Tongue (tissue), 2 donors: Measurements from ENCODE around the gene INPP5F. TPM values are rescaled to one million over a fixed set of nuclear protein-coding genes. Genes with fewer than 3 reads are reported as not detected.
A peak's percentile ranks its signal among the peaks of the same experiment; 100 is the strongest.
"Not testable (repeated sequence)": the region's sequence is repeated elsewhere in the genome, so short reads cannot be mapped to it uniquely, and the experiment has no call there.

Experiments used
- DNase-seq: peaks from one replicate; pipeline ENCODE4 v3.0.0-alpha.2; 2015
- total RNA-seq: library from RNA; depleted of rRNA; stranded (reverse); fragments of >200 nt; gene quantifications from one replicate; pipeline ENCODE4 v1.2.3, GENCODE V29; 2014

Gene INPP5F
- total RNA-seq, 1 donor from 2014 or later = 24.6 TPM

DNA sequence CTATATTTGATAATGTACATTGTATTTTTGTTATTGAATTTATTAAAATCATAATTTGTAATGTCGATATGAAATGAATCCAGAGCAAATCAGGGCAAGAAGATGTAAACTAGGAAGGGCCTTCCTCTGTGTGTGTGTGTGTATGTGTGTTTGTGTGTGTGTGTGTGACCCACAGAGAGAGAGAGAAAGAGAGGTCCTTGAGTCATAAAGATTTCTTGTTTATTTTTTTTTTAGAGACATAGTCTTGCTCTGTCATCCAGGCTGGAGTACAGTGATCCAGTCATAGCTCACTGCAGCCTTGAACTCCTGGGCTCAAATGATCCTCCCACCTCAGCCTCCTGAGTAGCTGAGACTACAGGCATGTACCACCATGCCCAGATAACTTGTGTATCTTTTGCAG lies 50.7 kb downstream of the INPP5F start:
- no peak for DNase-seq

DNA sequence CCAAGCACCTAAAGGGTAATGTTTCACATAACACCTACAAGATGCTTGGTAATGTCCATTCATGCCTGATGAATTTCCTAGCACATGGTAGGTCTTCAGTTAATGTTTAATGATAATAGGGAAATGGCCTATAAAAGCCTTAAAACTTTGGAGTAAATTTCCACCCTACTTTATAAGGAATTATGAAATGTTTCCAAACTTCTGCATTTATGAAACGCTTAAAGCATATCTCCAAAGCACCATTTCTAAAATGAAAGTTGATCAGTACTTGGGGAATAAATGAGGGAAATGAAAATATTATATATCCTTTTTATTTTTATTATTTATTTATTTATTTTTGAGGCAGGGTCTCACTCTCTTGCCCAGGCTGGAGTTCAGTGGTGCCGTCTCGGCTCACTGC lies 51.8 kb downstream of the INPP5F start:
- DNase-seq = no peak

DNA sequence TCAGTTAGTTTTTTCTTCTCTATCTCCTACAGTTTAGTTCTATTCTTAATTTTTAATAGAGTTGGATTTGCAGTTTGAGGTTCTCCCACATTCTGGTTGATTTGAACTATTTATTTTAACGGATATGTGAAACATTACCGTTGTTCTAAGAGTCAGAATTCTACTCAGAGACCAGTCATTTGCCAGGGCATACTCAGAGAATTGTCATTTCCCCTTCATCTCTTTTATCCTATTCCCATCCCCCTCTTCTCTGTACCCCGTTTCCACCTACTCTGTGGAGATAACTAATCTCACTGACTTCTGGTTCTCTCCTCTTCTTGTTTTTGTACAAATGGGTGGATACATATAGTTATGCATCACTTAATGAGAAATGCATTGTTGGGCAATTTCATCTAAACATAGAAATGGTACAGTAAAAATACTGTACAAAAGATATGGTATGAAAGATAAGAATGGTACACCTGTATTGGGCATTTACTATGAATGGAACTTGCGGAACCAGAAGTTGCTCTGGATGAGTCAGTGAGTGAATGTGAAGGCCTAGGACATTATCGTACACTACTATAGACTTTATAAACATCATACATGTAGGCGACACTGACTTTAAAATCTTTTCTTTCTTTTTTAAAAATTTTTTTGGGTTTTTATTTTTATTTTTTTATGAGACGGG lies 53.1 kb downstream of the INPP5F start:
- no peak for DNase-seq

DNA sequence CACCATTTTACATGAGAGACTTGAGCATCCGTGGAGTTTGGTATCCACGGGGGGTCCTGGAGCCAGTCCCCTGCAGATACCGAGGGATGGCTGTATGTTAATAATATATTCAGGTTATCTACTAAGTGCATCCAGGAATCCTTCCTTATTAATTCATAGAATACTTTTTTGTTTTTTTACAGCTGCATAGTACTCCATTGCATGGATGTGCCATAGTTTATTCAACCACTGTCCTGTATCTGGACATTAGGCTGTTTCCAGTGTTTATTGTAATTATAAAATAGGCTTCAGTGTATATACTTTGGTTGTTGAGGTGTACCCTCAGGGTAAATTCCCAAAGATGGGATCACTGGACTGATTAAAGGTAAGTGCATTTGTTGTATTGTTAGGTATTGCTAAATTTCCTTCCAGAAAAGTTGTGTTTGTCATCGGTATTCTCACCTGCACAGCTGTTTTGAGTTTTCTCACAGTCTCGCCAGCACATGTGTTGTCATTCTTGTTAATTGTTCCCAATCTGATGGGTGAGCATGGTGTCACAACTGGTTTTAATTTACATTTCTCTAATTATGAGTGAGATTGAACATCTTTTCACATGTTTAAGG lies 55.1 kb downstream of the INPP5F start:
- DNase-seq = no peak

DNA sequence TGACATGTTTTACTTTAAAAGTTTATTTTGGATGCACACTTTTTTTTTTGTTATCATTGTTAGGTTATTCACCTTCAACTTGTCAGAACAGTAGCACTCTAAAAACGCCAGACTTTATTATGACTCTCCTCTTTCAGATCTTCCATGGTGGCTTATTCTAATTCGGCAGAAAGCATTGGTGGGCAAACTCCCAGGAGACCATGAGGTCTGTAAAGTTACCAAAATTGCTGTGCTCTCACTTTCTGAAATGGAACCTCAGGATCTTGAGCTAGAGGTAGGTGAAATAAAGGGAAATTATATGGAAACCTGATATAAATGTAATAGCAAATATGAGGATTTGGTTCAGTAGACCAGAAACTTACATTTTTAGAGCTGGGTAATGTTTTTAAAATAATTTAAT lies 55.6 kb downstream of the INPP5F start:
- no peak for DNase-seq

DNA sequence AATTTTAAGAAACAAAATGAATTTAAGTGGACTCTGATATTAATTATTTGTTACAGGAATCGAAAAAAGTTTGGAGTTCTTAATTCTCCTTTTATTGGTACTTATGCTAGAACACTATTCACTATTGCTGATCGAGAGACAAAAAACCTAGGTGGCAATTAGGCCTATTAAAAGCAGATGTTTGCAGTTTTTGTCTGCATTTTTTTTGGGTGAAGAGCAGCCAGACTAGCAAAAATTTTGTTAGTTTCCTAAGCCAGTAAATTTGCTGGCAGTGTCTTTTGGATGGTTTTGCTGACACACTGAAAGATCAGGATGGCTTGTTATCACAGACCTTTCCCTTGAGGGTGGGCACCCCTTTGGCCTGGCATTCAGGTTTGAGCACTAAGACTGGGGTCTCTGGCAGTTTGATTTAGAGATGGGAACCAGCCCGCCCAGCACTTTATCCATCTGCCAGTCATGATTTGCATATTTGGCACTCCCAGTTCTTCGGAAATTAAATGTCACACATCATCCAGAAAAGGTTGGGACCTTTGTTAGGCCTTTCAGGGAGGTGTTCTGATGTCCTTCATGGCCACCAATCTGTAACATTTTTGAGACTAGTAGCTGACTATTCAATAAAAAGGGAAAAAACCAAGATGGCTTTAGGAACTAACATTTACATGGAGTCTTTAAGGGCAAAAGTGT lies 57.3 kb downstream of the INPP5F start:
- DNase-seq = no peak

DNA sequence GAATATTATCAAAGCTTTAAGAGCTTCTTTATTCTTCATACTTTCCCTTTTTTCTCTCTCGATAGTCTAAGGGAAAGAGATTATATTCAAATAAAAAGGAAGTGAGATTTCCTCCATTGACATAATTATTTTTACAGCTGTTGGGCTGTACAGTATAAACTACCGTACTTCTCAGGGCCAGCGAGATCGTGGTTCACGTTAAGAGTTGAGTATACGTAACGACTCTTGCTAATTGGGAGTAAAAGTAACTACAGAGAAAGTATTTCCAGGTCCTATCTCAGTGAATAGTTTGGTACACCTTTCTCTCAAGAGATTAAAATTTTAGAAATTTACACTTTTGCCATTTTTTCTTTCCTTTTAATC lies 57.8 kb downstream of the INPP5F start:
- no peak for DNase-seq

DNA sequence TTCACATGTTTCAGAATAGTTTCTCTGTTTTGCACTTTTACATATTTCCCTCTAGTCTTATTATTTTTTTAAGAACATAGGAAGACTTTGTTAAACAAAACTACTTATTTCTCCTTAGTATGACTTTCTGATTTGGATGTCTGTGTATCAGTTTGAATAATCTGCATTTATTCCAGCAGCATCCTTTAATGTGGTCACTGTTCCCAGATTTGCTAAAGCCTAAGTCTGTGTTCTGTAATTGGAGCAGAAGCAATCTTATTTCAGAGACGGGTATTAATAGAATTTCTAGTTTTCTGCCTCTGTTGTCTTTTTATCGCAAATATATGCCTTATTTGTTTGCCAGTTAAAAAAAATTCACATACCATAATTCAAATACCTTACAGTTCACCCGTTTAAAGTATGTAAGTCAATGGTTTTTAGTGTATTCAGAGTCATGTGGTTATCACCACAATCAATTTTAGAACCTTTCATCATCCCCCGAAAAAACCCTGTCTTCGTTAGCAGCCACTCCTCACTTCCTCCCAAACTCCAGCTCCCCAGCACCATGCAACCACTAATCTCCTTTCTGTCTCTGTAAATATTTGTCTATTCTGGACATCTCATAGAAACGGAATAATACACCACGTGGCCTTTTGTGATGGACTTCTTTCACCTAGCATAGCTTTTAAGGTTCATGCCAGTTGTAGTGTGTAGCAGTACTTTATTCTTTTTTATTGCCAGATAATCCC lies 58.7 kb downstream of the INPP5F start:
- DNase-seq = no peak

DNA sequence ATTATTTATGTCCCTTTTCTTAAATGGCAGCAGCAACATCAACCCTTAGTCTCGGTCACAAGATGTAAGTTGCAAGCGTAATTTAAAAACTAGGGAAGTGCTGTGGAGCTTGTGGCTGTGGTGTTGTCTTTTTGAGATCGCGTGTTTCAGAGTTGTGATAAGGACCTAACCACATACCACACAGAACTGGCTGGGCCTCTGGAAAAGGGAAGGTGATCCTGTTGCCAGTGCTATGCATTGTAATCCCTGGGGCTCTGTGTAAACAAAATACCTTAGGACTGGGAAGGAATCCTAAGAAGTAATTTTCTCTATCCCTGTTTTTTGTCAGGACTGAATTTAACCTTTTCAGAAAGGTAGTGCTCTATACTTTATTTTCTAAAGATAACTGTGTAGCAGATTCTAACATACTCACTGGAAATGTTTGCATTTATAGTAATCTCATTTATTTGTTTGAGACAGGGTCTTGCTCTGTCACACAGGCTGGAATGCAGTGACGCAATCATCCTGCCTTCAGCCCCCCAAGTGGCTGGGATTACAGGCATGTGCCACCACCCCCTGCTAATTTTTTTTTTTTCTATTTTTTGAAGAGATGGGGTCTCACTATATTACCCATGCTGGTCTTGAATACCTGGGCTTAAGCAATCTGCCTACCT lies 60.4 kb downstream of the INPP5F start:
- peak; percentile 25 for DNase-seq

DNA sequence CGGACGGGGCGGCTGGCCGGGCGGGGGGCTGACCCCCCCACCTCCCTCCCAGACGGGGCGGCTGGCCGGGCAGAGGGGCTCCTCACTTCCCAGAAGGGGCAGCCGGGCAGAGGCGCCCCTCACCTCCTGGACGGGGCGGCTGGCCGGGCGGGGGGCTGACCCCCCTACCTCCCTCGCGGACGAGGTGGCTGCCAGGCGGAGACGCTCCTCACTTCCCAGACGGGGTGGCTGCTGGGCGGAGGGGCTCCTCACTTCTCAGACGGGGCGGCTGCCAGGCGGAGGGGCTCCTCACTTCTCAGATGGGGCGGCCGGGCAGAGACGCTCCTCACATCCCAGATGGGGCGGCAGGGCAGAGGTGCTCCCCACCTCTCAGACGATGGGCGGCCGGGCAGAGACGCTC lies 69.3 kb downstream of the INPP5F start:
- not testable (repeated sequence) for DNase-seq

DNA sequence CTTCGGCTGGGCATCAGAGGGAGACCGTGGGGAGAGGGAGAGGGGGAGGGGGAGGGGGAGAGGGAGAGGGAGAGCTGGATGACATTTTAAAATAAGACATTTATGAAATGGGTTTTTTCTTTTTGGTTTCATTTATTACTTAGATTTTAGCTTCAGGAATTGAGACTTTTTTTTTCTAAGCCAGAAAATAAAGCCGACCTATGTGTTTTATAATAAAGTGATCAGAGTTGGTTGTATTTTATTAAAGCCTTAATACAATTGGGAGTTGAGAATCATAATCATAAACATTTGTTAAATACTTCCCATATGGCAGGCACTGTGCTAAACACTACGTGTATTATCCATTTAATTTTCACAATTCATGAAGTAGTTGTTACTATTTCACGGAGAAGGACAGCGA lies 70.2 kb downstream of the INPP5F start:
- DNase-seq = no peak

DNA sequence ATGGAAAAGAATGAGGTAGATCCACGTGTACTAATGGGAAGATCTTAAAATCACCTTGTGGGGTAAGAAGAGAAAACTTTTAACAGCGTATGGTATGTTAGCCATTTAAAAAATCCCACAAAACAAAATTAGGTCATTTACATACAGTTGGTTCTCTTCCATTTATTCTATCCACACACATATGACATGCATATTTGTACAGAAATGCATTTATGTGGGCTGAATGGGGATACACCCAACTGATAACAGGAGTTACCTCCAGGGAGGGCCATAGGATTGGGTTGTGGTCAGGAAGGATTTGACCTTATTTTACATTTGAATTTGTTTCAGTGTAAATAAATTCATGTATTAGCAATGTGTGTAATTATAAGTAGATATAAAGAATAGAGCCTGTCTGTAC lies 75.3 kb downstream of the INPP5F start:
- DNase-seq = no peak

DNA sequence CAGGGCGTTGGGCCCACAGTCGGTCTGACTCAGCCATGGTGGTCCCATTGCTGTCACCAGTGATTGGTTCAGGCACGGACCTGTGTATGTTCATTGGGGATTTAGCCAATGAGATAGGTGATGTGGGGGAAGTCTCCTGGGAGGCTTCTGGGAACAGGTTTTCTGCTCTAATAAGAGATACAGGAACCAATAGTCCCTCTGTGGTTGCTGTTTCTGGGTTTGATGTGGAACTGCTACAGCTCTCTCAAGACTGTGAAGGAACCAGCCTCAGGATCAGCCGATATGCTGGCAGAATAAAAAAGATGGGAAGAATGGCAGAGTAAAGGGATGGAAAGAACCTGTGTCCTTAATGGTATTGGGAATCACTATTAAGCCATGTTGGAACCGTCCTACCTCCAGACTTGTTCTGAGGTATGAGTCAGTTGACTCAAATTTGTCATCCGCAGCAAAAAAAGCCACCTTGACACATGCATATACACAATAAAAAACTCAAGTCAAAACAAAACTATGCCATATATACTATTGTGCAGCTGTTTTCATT lies 76.2 kb downstream of the INPP5F start:
- no peak for DNase-seq

DNA sequence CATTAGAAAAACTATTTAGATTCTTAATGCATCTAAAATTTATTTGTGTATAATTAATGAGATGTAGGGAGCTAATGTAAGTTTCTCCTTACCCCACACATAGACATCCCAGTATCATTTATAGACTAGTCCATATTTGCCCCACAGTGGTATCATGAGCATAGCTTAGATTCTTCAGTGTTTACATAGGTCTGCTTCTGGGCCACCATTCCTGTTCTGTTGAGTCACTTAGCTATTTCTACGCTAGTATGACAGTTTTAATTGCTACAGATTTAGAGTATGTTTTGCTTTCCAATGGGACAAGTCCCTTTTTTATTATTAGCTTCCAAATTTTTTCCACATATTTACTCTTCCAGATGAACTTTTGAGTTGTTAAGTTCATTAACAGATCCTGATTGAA lies 77.4 kb downstream of the INPP5F start:
- peak; percentile 16 for DNase-seq

DNA sequence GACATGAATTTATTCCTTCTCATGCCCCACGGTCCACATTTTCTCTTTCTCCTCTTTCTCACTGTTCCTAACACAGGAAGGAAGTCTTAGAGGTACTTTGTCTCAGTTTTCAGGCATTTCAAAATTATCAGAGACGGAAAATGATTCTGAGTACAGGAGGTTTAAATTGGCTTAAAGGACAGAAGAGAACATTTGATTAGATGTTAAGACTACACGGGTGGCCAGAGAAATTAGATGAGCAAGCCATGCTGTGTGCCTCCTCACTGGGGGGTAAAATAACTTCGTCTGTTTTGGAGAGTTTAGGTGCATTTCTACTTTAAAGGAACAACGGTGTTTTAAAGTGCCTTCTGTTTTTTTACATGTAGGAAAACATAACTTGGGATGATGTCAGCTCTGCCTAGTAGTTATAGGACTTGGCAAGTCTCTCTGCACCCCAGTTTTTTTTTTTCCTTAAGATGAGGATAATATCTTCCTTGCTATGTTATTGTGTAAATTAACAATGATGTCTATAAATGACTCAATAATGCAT lies 79.9 kb downstream of the INPP5F start:
- DNase-seq = no peak

DNA sequence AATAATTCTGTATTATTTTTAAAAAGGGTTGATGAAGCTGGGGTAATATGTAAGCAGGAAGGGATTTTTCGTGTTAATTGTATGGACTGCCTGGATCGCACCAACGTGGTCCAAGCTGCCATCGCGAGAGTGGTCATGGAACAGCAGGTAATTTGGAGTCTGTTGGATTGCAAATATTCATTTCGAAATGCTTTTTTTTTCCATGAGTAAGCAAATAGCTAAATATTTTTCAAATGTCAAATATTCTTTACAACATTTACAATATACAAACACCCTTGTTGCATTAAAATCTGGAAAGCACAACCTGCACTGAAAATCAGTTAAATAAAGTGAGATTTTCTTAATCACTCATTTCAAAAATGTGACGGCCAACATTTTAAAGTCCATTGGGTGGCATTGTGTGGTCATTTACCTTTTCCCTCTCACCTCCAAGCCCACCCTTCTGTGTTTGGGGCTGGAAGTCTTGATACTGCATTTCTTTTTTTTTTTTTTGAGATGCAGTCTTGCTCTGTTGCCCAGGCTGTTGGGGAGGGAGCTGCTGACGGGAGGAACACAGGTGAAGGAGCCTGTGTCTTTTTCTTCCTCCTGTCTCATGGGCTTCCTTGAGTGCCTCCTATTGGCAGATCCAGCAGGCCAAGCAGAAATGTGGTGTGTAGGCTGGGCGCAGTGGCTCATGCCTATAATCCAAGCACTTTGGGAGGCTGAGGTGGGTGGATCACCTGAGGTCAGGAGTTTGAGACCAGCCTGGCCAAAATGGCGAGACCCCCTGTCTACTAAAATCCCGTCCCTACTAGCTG lies 80.7 kb downstream of the INPP5F start:
- no peak for DNase-seq

DNA sequence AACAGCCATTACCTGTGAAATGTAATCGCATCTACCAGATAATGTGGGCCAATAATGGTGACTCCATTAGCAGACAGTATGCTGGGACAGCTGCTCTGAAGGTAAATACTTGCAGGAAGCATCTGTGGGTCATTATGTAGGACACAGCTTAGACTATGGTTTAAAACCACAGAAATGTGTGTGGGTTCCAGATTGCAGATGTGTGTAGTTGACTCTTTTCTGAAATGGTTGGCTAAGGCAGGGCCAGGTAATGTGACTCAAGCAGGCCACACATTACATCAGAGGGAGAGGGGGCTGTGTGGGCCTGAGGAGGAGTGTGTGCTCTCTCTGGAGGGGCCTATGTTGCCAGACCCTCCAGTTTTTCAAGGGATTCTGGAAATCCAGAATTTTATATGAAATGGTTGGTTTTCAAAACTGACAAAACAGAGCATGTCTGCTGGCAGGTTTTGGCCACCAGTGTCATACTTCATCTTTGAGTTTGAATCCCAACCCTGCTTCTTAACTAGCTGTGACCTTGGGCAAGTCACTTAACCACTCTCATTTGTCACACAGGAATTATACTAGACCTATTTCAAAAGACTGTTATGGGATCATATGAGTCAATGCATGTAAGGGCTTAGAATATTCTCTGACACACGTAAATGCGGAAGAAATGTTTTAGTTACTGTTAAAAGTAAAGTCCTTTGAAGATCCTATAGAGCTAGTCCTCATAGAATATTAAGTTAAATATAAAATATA lies 82.3 kb downstream of the INPP5F start:
- no peak for DNase-seq

DNA sequence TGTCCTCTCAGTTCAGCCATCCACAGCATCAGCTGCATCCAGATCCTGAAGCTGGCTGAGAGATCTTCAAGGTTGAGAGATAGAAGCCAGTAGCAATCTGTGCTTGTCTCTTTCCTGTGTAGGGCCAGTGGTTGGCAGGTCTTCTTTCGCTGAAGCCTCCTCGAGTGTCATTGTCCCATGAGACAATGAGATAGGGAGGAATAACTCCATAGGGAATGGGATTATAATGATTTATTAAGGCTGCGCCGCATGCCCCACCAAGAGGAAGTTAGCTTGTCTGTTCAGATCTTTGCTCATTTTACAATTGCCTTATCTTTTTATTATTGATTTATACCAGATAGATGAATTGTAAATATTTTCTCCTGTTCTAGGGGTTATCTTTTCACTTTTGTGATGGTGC lies 85.3 kb downstream of the INPP5F start:
- no peak for DNase-seq

DNA sequence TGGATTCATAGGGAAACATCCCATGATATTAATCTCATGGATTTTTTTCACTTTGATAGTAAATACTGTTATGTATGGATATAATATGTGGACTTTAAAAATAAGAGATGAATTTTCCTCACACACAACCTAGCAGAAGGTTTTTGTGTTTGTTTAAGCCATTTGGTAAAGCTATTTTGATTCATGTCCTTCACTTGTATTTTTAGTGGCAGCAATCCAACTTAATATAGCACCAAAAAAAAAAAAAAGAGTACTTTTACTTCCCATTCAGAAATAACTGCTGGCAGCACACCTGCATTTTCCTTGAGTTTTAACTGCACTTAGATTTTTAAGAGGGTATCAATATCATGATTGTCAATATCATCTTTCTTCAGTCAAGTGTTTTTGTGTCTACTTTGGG lies 86.8 kb downstream of the INPP5F start:
- no peak for DNase-seq

DNA sequence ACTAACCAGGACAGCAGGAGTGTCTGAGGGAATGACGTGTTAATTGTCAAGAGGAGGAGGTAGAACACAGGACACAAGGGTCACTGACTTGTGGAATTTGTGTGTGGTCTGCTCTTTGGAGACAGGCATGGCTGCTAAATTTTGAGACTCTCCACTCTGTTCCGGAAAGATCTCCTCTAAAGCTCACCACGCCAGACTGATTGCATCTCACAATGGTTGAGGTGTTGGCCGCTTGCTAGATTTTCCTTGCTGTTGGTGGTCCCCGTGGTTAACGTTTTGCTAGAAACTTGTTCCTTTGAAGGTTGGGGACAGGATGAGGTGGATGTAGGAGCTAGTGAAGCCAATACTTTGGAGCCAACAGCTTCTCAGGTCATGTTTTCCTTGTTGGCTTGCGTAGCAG lies 89.8 kb downstream of the INPP5F start:
- DNase-seq = no peak
